H1 (cell line): ENCODE data around the gene ESYT1. TPM values are rescaled to one million over a fixed set of nuclear protein-coding genes. Genes with fewer than 3 reads are reported as not detected.

Experiments
- CEBPB ChIP-seq: IDR thresholded peaks from 2 replicates; pipeline ENCODE4 v1.6.1; 2012; ENCODE audit warnings: low read depth, low read length
- CREB1 ChIP-seq: IDR thresholded peaks from 2 replicates; pipeline ENCODE4 v1.6.1; 2012; ENCODE audit warnings: inconsistent platforms
- JUND ChIP-seq: IDR thresholded peaks from 2 replicates; pipeline ENCODE4 v1.6.1; 2011; ENCODE audit warnings: mild to moderate bottlenecking, improper control_type of control experiment, low read length
- KDM1A ChIP-seq: fragments of 200-600, 300-600 bp; sonication (generic); IDR thresholded peaks from 2 replicates; pipeline ENCODE4 v1.7.1; 2016; ENCODE audit warnings: mild to moderate bottlenecking, low read length, borderline replicate concordance
- NRF1 ChIP-seq: IDR thresholded peaks from 2 replicates; pipeline ENCODE4 v1.6.1; 2011; ENCODE audit warnings: mild to moderate bottlenecking, low read depth, low read length, improper control_type of control experiment
- POLR2AphosphoS5 ChIP-seq: IDR thresholded peaks from 2 replicates; pipeline ENCODE4 v1.6.1; 2011; ENCODE audit warnings: low read depth, low read length
- SAP30 ChIP-seq: fragments of 300-600 bp; sonication (generic); IDR thresholded peaks from 2 replicates; pipeline ENCODE4 v1.7.1; 2012; ENCODE audit warnings: low read length, moderate library complexity, mild to moderate bottlenecking, inconsistent platforms; ENCODE audit not compliant: insufficient read depth, insufficient replicate concordance
- SIRT6 ChIP-seq: IDR thresholded peaks from one replicate; pipeline ENCODE4 v1.7.1; 2012; ENCODE audit warnings: low read length, inconsistent platforms
- SP4 ChIP-seq: IDR thresholded peaks from 2 replicates; pipeline ENCODE4 v1.6.1; 2012; ENCODE audit warnings: low read length, inconsistent platforms
- TBP ChIP-seq: IDR thresholded peaks from 2 replicates; pipeline ENCODE4 v1.6.1; 2011; ENCODE audit warnings: low read depth, low read length, improper control_type of control experiment
- YY1 ChIP-seq: IDR thresholded peaks from 2 replicates; pipeline ENCODE4 v1.6.1; 2011; ENCODE audit warnings: low read depth, mild to moderate bottlenecking, low read length
- polyA plus RNA-seq, 7 experiments: library from polyadenylated mRNA; depleted of rRNA in 3 of 7; stranded (reverse) in 5 of 7; unstranded in 2 of 7; fragments of >200 nt in 5 of 7; fragments of 200-250 nt in 2 of 7; gene quantifications; 1 replicate in 5 of 7; 2 replicates in 1 of 7; 4 replicates in 1 of 7; pipeline versions ENCODE4 v1.2.1 to v1.2.3, GENCODE V29; 2011 to 2013; ENCODE audit warnings: missing spikeins in 2 of 7, mixed read lengths in 2 of 7
- total RNA-seq: library from RNA; stranded (reverse); fragmentation: NEBNext Ultra II Directional; extraction: Animal tissue kit (Norgen Biotek cat#: 25700); gene quantifications from 2 replicates; pipeline ENCODE4 v1.2.1, GENCODE V29; 2021
- TF ChIP-seq, protein P1 (sequence below): fragments of 300-600 bp; sonication (generic); IDR thresholded peaks from 2 replicates; pipeline ENCODE4 v1.7.1; 2012; ENCODE audit warnings: low read length, moderate library complexity, mild to moderate bottlenecking, inconsistent platforms; ENCODE audit not compliant: insufficient replicate concordance

ESYT1 gene
- total and polyA plus RNA-seq, 2 of the 8 experiments (the other 6 are each of a cell fraction or from before 2014, with no cell fraction given), result 86.9 to 165 TPM

DNA sequence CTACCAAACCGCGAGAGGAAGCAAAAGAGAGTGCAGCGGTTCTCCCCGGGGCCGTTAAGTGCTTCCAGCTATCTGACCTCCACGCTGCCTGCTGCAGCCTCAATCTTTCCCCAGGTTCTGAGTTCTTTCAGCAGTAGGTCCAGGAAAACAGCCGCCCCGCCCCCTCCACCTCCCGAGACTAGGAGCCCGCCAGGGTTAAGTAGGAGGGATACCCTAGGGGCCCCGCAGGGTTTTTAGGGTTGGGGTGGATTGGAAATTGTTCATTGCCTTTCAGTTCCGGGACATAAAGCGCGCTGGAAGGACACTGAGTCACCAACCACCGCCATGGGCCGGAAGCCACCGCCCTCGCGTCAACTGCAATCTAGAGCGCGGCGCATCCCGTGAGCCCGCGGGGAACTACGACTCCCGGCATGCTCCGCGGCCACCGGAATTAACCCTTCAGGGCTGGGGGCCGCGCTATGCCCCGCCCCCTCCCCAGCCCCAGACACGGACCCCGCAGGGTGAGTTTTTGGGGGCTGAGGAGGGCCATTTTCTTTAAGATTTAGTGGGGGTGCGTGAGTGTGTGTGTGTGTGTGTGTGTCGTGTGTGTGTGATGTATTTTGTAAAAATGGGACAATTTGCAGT lies 24.2 kb downstream of the ESYT1 start, which contains the start of gene MYL6B (continued):
- TF ChIP-seq, protein P1, sequence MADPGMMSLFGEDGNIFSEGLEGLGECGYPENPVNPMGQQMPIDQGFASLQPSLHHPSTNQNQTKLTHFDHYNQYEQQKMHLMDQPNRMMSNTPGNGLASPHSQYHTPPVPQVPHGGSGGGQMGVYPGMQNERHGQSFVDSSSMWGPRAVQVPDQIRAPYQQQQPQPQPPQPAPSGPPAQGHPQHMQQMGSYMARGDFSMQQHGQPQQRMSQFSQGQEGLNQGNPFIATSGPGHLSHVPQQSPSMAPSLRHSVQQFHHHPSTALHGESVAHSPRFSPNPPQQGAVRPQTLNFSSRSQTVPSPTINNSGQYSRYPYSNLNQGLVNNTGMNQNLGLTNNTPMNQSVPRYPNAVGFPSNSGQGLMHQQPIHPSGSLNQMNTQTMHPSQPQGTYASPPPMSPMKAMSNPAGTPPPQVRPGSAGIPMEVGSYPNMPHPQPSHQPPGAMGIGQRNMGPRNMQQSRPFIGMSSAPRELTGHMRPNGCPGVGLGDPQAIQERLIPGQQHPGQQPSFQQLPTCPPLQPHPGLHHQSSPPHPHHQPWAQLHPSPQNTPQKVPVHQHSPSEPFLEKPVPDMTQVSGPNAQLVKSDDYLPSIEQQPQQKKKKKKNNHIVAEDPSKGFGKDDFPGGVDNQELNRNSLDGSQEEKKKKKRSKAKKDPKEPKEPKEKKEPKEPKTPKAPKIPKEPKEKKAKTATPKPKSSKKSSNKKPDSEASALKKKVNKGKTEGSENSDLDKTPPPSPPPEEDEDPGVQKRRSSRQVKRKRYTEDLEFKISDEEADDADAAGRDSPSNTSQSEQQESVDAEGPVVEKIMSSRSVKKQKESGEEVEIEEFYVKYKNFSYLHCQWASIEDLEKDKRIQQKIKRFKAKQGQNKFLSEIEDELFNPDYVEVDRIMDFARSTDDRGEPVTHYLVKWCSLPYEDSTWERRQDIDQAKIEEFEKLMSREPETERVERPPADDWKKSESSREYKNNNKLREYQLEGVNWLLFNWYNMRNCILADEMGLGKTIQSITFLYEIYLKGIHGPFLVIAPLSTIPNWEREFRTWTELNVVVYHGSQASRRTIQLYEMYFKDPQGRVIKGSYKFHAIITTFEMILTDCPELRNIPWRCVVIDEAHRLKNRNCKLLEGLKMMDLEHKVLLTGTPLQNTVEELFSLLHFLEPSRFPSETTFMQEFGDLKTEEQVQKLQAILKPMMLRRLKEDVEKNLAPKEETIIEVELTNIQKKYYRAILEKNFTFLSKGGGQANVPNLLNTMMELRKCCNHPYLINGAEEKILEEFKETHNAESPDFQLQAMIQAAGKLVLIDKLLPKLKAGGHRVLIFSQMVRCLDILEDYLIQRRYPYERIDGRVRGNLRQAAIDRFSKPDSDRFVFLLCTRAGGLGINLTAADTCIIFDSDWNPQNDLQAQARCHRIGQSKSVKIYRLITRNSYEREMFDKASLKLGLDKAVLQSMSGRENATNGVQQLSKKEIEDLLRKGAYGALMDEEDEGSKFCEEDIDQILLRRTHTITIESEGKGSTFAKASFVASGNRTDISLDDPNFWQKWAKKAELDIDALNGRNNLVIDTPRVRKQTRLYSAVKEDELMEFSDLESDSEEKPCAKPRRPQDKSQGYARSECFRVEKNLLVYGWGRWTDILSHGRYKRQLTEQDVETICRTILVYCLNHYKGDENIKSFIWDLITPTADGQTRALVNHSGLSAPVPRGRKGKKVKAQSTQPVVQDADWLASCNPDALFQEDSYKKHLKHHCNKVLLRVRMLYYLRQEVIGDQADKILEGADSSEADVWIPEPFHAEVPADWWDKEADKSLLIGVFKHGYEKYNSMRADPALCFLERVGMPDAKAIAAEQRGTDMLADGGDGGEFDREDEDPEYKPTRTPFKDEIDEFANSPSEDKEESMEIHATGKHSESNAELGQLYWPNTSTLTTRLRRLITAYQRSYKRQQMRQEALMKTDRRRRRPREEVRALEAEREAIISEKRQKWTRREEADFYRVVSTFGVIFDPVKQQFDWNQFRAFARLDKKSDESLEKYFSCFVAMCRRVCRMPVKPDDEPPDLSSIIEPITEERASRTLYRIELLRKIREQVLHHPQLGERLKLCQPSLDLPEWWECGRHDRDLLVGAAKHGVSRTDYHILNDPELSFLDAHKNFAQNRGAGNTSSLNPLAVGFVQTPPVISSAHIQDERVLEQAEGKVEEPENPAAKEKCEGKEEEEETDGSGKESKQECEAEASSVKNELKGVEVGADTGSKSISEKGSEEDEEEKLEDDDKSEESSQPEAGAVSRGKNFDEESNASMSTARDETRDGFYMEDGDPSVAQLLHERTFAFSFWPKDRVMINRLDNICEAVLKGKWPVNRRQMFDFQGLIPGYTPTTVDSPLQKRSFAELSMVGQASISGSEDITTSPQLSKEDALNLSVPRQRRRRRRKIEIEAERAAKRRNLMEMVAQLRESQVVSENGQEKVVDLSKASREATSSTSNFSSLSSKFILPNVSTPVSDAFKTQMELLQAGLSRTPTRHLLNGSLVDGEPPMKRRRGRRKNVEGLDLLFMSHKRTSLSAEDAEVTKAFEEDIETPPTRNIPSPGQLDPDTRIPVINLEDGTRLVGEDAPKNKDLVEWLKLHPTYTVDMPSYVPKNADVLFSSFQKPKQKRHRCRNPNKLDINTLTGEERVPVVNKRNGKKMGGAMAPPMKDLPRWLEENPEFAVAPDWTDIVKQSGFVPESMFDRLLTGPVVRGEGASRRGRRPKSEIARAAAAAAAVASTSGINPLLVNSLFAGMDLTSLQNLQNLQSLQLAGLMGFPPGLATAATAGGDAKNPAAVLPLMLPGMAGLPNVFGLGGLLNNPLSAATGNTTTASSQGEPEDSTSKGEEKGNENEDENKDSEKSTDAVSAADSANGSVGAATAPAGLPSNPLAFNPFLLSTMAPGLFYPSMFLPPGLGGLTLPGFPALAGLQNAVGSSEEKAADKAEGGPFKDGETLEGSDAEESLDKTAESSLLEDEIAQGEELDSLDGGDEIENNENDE, result no peak
- no peak for TF ChIP-seq KDM1A
- TF ChIP-seq POLR2AphosphoS5, result peak; percentile 87
- peak; percentile 70; the same call in 1 of the 2 replicates for TF ChIP-seq CREB1
- peak; percentile 71; the same call in 1 of the 2 replicates for TF ChIP-seq TBP
- no peak for TF ChIP-seq SAP30
- no peak for TF ChIP-seq CEBPB
- TF ChIP-seq JUND, result peak; percentile 54; the same call in 1 of the 2 replicates
- TF ChIP-seq SIRT6, result no peak
- no peak for TF ChIP-seq NRF1
- TF ChIP-seq SP4, result no peak
- peak; percentile 86 for TF ChIP-seq YY1
